PC-3 (cell line): Measurements from ENCODE around the gene JPT2.

Source experiments
- EZH2phosphoT487 ChIP-seq: fragments of 300-600 bp; sonication (generic); IDR thresholded peaks from 2 replicates; pipeline ENCODE4 v1.6.1; 2018; ENCODE audit warnings: mild to moderate bottlenecking, antibody characterized with exemption, low read length, borderline replicate concordance
- TF ChIP-seq, protein P1 (sequence below): fragments of 300-600 bp; sonication (generic); conservative IDR thresholded peaks from 2 replicates; pipeline ENCODE4 v1.5.1; 2017; ENCODE audit warnings: antibody characterized with exemption, low read depth, mild to moderate bottlenecking, low read length

- TF ChIP-seq EZH2phosphoT487 = no peak
- TF ChIP-seq, protein P1, sequence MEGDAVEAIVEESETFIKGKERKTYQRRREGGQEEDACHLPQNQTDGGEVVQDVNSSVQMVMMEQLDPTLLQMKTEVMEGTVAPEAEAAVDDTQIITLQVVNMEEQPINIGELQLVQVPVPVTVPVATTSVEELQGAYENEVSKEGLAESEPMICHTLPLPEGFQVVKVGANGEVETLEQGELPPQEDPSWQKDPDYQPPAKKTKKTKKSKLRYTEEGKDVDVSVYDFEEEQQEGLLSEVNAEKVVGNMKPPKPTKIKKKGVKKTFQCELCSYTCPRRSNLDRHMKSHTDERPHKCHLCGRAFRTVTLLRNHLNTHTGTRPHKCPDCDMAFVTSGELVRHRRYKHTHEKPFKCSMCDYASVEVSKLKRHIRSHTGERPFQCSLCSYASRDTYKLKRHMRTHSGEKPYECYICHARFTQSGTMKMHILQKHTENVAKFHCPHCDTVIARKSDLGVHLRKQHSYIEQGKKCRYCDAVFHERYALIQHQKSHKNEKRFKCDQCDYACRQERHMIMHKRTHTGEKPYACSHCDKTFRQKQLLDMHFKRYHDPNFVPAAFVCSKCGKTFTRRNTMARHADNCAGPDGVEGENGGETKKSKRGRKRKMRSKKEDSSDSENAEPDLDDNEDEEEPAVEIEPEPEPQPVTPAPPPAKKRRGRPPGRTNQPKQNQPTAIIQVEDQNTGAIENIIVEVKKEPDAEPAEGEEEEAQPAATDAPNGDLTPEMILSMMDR = no peak
Observed at GRCh38 chr16:1744338-1744840, 66.3 kb downstream of the JPT2 start.
